ENCODE data around the gene AHDC1.

Gene AHDC1

GRCh38 chr1:27576806-27577227 lies 27.1 kb downstream of the AHDC1 start:
- peak; percentile 42 for DNase-seq

GRCh38 chr1:27575840-27576331 lies 28.1 kb downstream of the AHDC1 start:
- peak; percentile 93 for DNase-seq

- peak; percentile 91 for DNase-seq
Measured at GRCh38 chr1:27574871-27575831, 28.8 kb downstream of the AHDC1 start.

- DNase-seq, result peak; percentile 51
Measured at GRCh38 chr1:27574001-27574781, 29.8 kb downstream of the AHDC1 start.

- no peak for DNase-seq
Measured at GRCh38 chr1:27572679-27573426, 31.1 kb downstream of the AHDC1 start.

- no peak for DNase-seq
Measured at GRCh38 chr1:27572019-27572678, 31.8 kb downstream of the AHDC1 start.

- DNase-seq, result no peak
Measured at GRCh38 chr1:27571439-27572018, 32.4 kb downstream of the AHDC1 start.

- DNase-seq, result no peak
Measured at GRCh38 chr1:27570784-27571183, 33.2 kb downstream of the AHDC1 start.

GRCh38 chr1:27570356-27570755 lies 33.6 kb downstream of the AHDC1 start:
- DNase-seq, result no peak

GRCh38 chr1:27569506-27570291 lies 34.2 kb downstream of the AHDC1 start:
- no peak for DNase-seq

- peak; percentile 46 for DNase-seq
Measured at GRCh38 chr1:27569088-27569460, 34.9 kb downstream of the AHDC1 start.

- peak; percentile 99 for DNase-seq
Measured at GRCh38 chr1:27568300-27569087, 35.5 kb downstream of the AHDC1 start.

- DNase-seq, result no peak
Measured at GRCh38 chr1:27567971-27568299, 36.0 kb downstream of the AHDC1 start.

- DNase-seq, result no peak
Measured at GRCh38 chr1:27567146-27567526, 36.8 kb downstream of the AHDC1 start.

GRCh38 chr1:27566462-27567145 lies 37.3 kb downstream of the AHDC1 start:
- DNase-seq, result no peak

- DNase-seq, result no peak
Measured at GRCh38 chr1:27564710-27565649, 39.0 kb downstream of the AHDC1 start.

- DNase-seq, result peak; percentile 87
Measured at GRCh38 chr1:27563591-27564471, 40.1 kb downstream of the AHDC1 start.

GRCh38 chr1:27563341-27563590 lies 40.7 kb downstream of the AHDC1 start:
- DNase-seq, result no peak

Measured in DMS53 (cell line).